Islet of Langerhans (tissue), 1 donor: Measurements from ENCODE around the gene PRR35.
"Not testable (repeated sequence)": the region's sequence is repeated elsewhere in the genome, so short reads cannot be mapped to it uniquely, and the experiment has no call there.

ENCODE experiments used
- FAIRE-seq: peaks from one replicate; lab custom pipeline; 2011; peaks lifted over from hg19 to GRCh38; lab: Jason Lieb, UNC

PRR35 gene

GRCh38 chr16:596736-597060, 36.5 kb downstream of the PRR35 start:
- no peak for FAIRE-seq

GRCh38 chr16:597655-598054, 37.5 kb downstream of the PRR35 start:
- not testable (repeated sequence) for FAIRE-seq

GRCh38 chr16:598823-599739, 38.9 kb downstream of the PRR35 start:
- FAIRE-seq: no peak

- no peak for FAIRE-seq
Measured at GRCh38 chr16:600781-601180, 40.6 kb downstream of the PRR35 start.

GRCh38 chr16:603933-604332, 43.7 kb downstream of the PRR35 start:
- FAIRE-seq: no peak

- FAIRE-seq: no peak
Measured at GRCh38 chr16:606656-607307, 46.6 kb downstream of the PRR35 start.

GRCh38 chr16:608019-608418, 47.8 kb downstream of the PRR35 start:
- no peak for FAIRE-seq

- FAIRE-seq: no peak
Measured at GRCh38 chr16:609316-609715, 49.1 kb downstream of the PRR35 start.

GRCh38 chr16:609984-610383, 49.8 kb downstream of the PRR35 start:
- FAIRE-seq: no peak

GRCh38 chr16:610513-611381, 50.6 kb downstream of the PRR35 start:
- no peak for FAIRE-seq

- no peak for FAIRE-seq
Measured at GRCh38 chr16:615122-615521, 54.9 kb downstream of the PRR35 start.
